Keratinocyte (primary cell): Measurements from ENCODE around the gene SCLY. TPM values are rescaled to one million over a fixed set of nuclear protein-coding genes. Genes with fewer than 3 reads are reported as not detected.

Experiments used
- DNase-seq: peaks from one replicate; pipeline ENCODE4 v3.0.0-alpha.2; 2011; ENCODE audit warnings: low read depth, missing footprints, low spot score
- FAIRE-seq: peaks from 2 replicates; lab custom pipeline; 2011; peaks lifted over from hg19 to GRCh38; lab: Jason Lieb, UNC
- H2AFZ ChIP-seq: 2 replicates; pipeline ENCODE4 v1.6.0; 2012; ENCODE audit warnings: low read length, control low read depth, inconsistent platforms; ENCODE audit not compliant: control insufficient read depth
- H3K27ac ChIP-seq: 2 replicates; pipeline ENCODE4 v1.5.1; 2011; ENCODE audit warnings: low read length; ENCODE audit not compliant: control insufficient read depth, insufficient read depth
- H3K27me3 ChIP-seq: 3 replicates; pipeline ENCODE4 v1.6.0; 2011; ENCODE audit warnings: low read length; ENCODE audit not compliant: control insufficient read depth, insufficient read depth; ENCODE audit errors: extremely low read depth
- H3K36me3 ChIP-seq, 2 experiments: 2 replicates in 1 of 2; 3 replicates in 1 of 2; pipeline ENCODE4 v1.5.1; 2011; ENCODE audit warnings: low read length in 2 of 2, mild to moderate bottlenecking in 1 of 2; ENCODE audit not compliant: control insufficient read depth in 2 of 2, insufficient read depth in 2 of 2; ENCODE audit errors: extremely low read depth in 1 of 2
- H3K4me1 ChIP-seq: 3 replicates; pipeline ENCODE4 v1.5.1; 2011; ENCODE audit warnings: low read length; ENCODE audit not compliant: control insufficient read depth, insufficient read depth; ENCODE audit errors: extremely low read depth
- H3K4me2 ChIP-seq: 3 replicates; pipeline ENCODE4 v1.6.0; 2011; ENCODE audit warnings: low read depth, low read length; ENCODE audit not compliant: control insufficient read depth, insufficient read depth; ENCODE audit errors: extremely low read depth
- H3K4me3 ChIP-seq, 3 experiments: fragments of 200-600 bp in 1 of 3; sonication (generic) in 1 of 3; 2 replicates in 2 of 3; 3 replicates in 1 of 3; pipeline ENCODE4 v1.5.1; 2011 to 2016; ENCODE audit warnings: low read length in 3 of 3, mild to moderate bottlenecking in 3 of 3, control low read depth in 2 of 3, inconsistent platforms in 1 of 3, low read depth in 1 of 3, mixed read lengths in 1 of 3, mixed run types in 1 of 3, moderate library complexity in 1 of 3; ENCODE audit not compliant: control insufficient read depth in 2 of 3, insufficient read depth in 2 of 3; ENCODE audit errors: extremely low read depth in 1 of 3
- H3K79me2 ChIP-seq: 2 replicates; pipeline ENCODE4 v1.6.0; 2012; ENCODE audit warnings: low read length; ENCODE audit not compliant: control insufficient read depth, insufficient read depth
- H3K9ac ChIP-seq: 3 replicates; pipeline ENCODE4 v1.6.0; 2011; ENCODE audit warnings: low read length; ENCODE audit not compliant: control insufficient read depth, insufficient read depth; ENCODE audit errors: extremely low read depth
- H3K9me1 ChIP-seq: 3 replicates; pipeline ENCODE4 v1.6.0; 2011; ENCODE audit warnings: low read length; ENCODE audit not compliant: control insufficient read depth, insufficient read depth; ENCODE audit errors: extremely low read depth
- H3K9me3 ChIP-seq: 2 replicates; pipeline ENCODE4 v1.5.1; 2012; ENCODE audit warnings: low read depth, low read length; ENCODE audit not compliant: control insufficient read depth
- H4K20me1 ChIP-seq: 3 replicates; pipeline ENCODE4 v1.6.0; 2011; ENCODE audit warnings: low read length; ENCODE audit not compliant: control insufficient read depth, insufficient read depth; ENCODE audit errors: extremely low read depth
- CTCF ChIP-seq, 3 experiments: IDR thresholded peaks in 1 of 3; conservative IDR thresholded peaks in 1 of 3; optimal IDR thresholded peaks in 1 of 3; 2 replicates in 2 of 3; 3 replicates in 1 of 3; pipeline versions ENCODE3 to v1.5.1; 2011; ENCODE audit warnings: low read length in 3 of 3, mild to moderate bottlenecking in 3 of 3, moderate library complexity in 2 of 3, control low read depth in 1 of 3, inconsistent platforms in 1 of 3; ENCODE audit not compliant: insufficient read depth in 2 of 3; ENCODE audit errors: extremely low read depth in 1 of 3
- EZH2 ChIP-seq: IDR thresholded peaks from one replicate; pipeline ENCODE4 v1.6.1; 2012; ENCODE audit warnings: inconsistent platforms, mild to moderate bottlenecking, low read length, moderate library complexity
- dilution Hi-C: fragments of 300-500 bp; cut with MboI; formaldehyde crosslinking; loops from one replicate; pipeline ENCODE4 v1.7.0; 2020; ENCODE audit warnings: low sequenced_read_pairs; ENCODE audit not compliant: extremely low pct_ligation_motif_present
- polyA plus RNA-seq, 5 experiments: library from polyadenylated mRNA; depleted of rRNA in 3 of 5; stranded (reverse) in 3 of 5; stranded (forward) in 1 of 5; unstranded in 1 of 5; fragments of >200 nt; gene quantifications; 1 replicate in 1 of 5; 2 replicates in 3 of 5; 3 replicates in 1 of 5; pipeline versions ENCODE4 v1.2.1 to v1.2.3, GENCODE V29; 2011 to 2012; ENCODE audit warnings: missing spikeins in 2 of 5, low read depth in 1 of 5, low replicate concordance in 1 of 5

The SCLY gene
- polyA plus RNA-seq, 1 donor (not counting 4 experiments of a cell fraction or from before 2014, with no cell fraction given): 11.8 TPM

- dilution Hi-C loops: no loop called here
- Histone ChIP-seq H2AFZ (no peak overlapping the region), H3K4me3 (no peak overlapping the region), H3K9ac (no peak overlapping the region), H3K36me3 (peaks cover 30 to 43% of the 10 kb centered on the region in 2 experiments), H3K9me1 (no peaks in the 10 kb centered on the region), H3K4me2 (no peak overlapping the region), H3K27me3 (no peaks in the 10 kb centered on the region), H4K20me1 (no peaks in the 10 kb centered on the region), H3K27ac (no peak overlapping the region), H3K79me2 (no peaks in the 10 kb centered on the region), H3K4me1 (peaks cover 6% of the 10 kb centered on the region), H3K9me3 (no peaks in the 10 kb centered on the region)
- no peak for FAIRE-seq
- TF ChIP-seq CTCF (optimal IDR thresholded peaks at IDR 0.05 in 1 of 3, IDR thresholded peaks at IDR 0.05 in 1 of 3, conservative IDR thresholded peaks at IDR 0.05 in 1 of 3; ENCODE audit: extremely low read depth in 1 of 3, insufficient read depth in 2 of 3, low read length in 3 of 3): no peak
- TF ChIP-seq EZH2: no peak
- DNase-seq: no peak
Observed at GRCh38 chr2:238042849-238043584, 17.8 kb upstream of the SCLY start.

- Histone ChIP-seq H3K79me2 (no peaks in the 10 kb centered on the region), H3K27ac (no peak overlapping the region), H3K9ac (no peak overlapping the region), H3K36me3 (peaks cover 28 to 35% of the 10 kb centered on the region in 2 experiments), H3K9me3 (no peaks in the 10 kb centered on the region), H3K4me2 (no peak overlapping the region), H3K27me3 (no peaks in the 10 kb centered on the region), H4K20me1 (no peaks in the 10 kb centered on the region), H2AFZ (no peak overlapping the region), H3K4me1 (peaks cover 6% of the 10 kb centered on the region), H3K4me3 (no peak overlapping the region), H3K9me1 (no peaks in the 10 kb centered on the region)
- dilution Hi-C loops: no loop called here
- FAIRE-seq (no peak), DNase-seq (no peak)
- TF ChIP-seq CTCF (optimal IDR thresholded peaks at IDR 0.05 in 1 of 3, IDR thresholded peaks at IDR 0.05 in 1 of 3, conservative IDR thresholded peaks at IDR 0.05 in 1 of 3; ENCODE audit: extremely low read depth in 1 of 3, insufficient read depth in 2 of 3, low read length in 3 of 3) (no peak), EZH2 (no peak)
Observed at GRCh38 chr2:238043851-238044250, 16.9 kb upstream of the SCLY start.
